Left colon (tissue), 2 donors: Measurements from ENCODE around the gene LRRFIP1. TPM values are rescaled to one million over a fixed set of nuclear protein-coding genes. Genes with fewer than 3 reads are reported as not detected.

Source experiments
- ATAC-seq: fragments of 200-7000 bp; cut with Tn5 transposase; one replicate; pipeline ENCODE4 v1.9.1; 2020; ENCODE audit warnings: mild to moderate bottlenecking, moderate library complexity
- DNase-seq, 2 donors: peaks; one replicate each; pipeline ENCODE4 v3.0.0-alpha.2; 2020
- intact Hi-C, 2 donors: fragments of 100-400 bp; cut with DNase I in 1 of 2; cut with micrococcal nuclease in 1 of 2; formaldehyde crosslinking; loops; one replicate each; pipeline versions ENCODE4 v1.11.2 to v1.14.0; 2022; cut with DNase I, micrococcal nuclease
- total RNA-seq, 2 donors: library from RNA; stranded (reverse); fragmentation: NEBNext Ultra II Directional; extraction: Animal tissue kit (Norgen Biotek cat#: 25700); gene quantifications; one replicate each; pipeline ENCODE4 v1.2.1, GENCODE V29; 2021
- donor health status: DM: no; HTN: no; CAD: no.
- donor health status: DM: yes; HTN: yes; CAD: no.

Gene LRRFIP1
- total RNA-seq, 2 donors from 2014 or later, result 121 to 123 TPM

GRCh38 chr2:237631801-237632585 is 4.6 kb downstream of the LRRFIP1 start:
- no peak for DNase-seq
- intact Hi-C loops, result no loop called here
- ATAC-seq, result no peak

GRCh38 chr2:237633061-237633561 is 5.7 kb downstream of the LRRFIP1 start:
- DNase-seq (no peak), ATAC-seq (no peak)
- intact Hi-C loops, result no loop called here

- DNase-seq, result no peak
- ATAC-seq, result no peak
- intact Hi-C loops, result no loop called here
Measured at GRCh38 chr2:237636578-237636977, 9.2 kb downstream of the LRRFIP1 start.

GRCh38 chr2:237637429-237638135 is 10.2 kb downstream of the LRRFIP1 start:
- intact Hi-C loops, result no loop called here
- DNase-seq (no peak), ATAC-seq (no peak)

GRCh38 chr2:237638176-237638575 is 10.8 kb downstream of the LRRFIP1 start:
- ATAC-seq (no peak), DNase-seq (no peak)
- intact Hi-C loops, result no loop called here

GRCh38 chr2:237639052-237639835 is 11.9 kb downstream of the LRRFIP1 start:
- intact Hi-C loops, result no loop called here
- DNase-seq (no peak), ATAC-seq (no peak)

- no peak for ATAC-seq
- intact Hi-C loops, result no loop called here
- DNase-seq, result no peak
Measured at GRCh38 chr2:237639836-237640220, 12.4 kb downstream of the LRRFIP1 start.

- DNase-seq (no peak), ATAC-seq (no peak)
- intact Hi-C loops, result no loop called here
Measured at GRCh38 chr2:237640493-237640998, 13.2 kb downstream of the LRRFIP1 start.

GRCh38 chr2:237642038-237642734 is 14.8 kb downstream of the LRRFIP1 start:
- intact Hi-C loops, result no loop called here
- ATAC-seq (no peak), DNase-seq (no peak)

- DNase-seq (no peak), ATAC-seq (no peak)
- intact Hi-C loops, result no loop called here
Measured at GRCh38 chr2:237643066-237643465, 15.7 kb downstream of the LRRFIP1 start.

- ATAC-seq, result no peak
- intact Hi-C loops, result no loop called here
- no peak for DNase-seq
Measured at GRCh38 chr2:237643582-237644380, 16.4 kb downstream of the LRRFIP1 start.

- ATAC-seq, result no peak
- DNase-seq, result no peak
Measured at GRCh38 chr2:237644381-237644703, 17.0 kb downstream of the LRRFIP1 start.

GRCh38 chr2:237645261-237645660 is 17.9 kb downstream of the LRRFIP1 start:
- intact Hi-C loops, result no loop called here
- DNase-seq (no peak), ATAC-seq (no peak)

More at GRCh38 chr2:237644381-237644703, 17.0 kb downstream of the LRRFIP1 start:
- intact Hi-C loops, result no loop called here

GRCh38 chr2:237647176-237648015 is 20.0 kb downstream of the LRRFIP1 start:
- DNase-seq (no peak), ATAC-seq (no peak)
- intact Hi-C loops, result no loop called here

GRCh38 chr2:237648016-237648381 is 20.6 kb downstream of the LRRFIP1 start:
- intact Hi-C loops, result no loop called here
- ATAC-seq, result no peak
- no peak for DNase-seq

GRCh38 chr2:237649541-237650454 is 22.4 kb downstream of the LRRFIP1 start:
- intact Hi-C loops, result no loop called here
- DNase-seq (no peak), ATAC-seq (no peak)
